ENCODE measurements around the gene HAVCR1.
"Not testable (repeated sequence)": the region's sequence is repeated elsewhere in the genome, so short reads cannot be mapped to it uniquely, and the experiment has no call there.

Gene HAVCR1

GRCh38 chr5:157027663-157028062, 31.3 kb downstream of the HAVCR1 start:
- not testable (repeated sequence) for H3K36me3 ChIP-seq (ENCODE audit: control insufficient read depth in 2 of 2, insufficient read depth in 2 of 2, low read length in 2 of 2); H3K27me3 ChIP-seq (ENCODE audit: control insufficient read depth in 1 of 2, insufficient read depth in 2 of 2, low read length in 2 of 2); H3K9me3 ChIP-seq (ENCODE audit: control insufficient read depth in 2 of 2, low read length in 2 of 2); H3K4me3 ChIP-seq (ENCODE audit: low read length in 2 of 2); H3K4me1 ChIP-seq (ENCODE audit: control insufficient read depth, insufficient read depth, low read length); H3K27ac ChIP-seq (ENCODE audit: low read length); H3K9ac ChIP-seq (ENCODE audit: low read length in 2 of 2)

GRCh38 chr5:157026789-157027424, 32.0 kb downstream of the HAVCR1 start:
- H3K4me1 ChIP-seq (ENCODE audit: control insufficient read depth, insufficient read depth, low read length): no peaks in the 10 kb centered on the region
- no peak overlapping the region for H3K9ac ChIP-seq (ENCODE audit: low read length in 2 of 2)
- no peak overlapping the region for H3K4me3 ChIP-seq (ENCODE audit: low read length in 2 of 2)
- H3K36me3 ChIP-seq (ENCODE audit: control insufficient read depth in 2 of 2, insufficient read depth in 2 of 2, low read length in 2 of 2): no peaks in the 10 kb centered on the region
- no peak overlapping the region for H3K27ac ChIP-seq (ENCODE audit: low read length)
- no peaks in the 10 kb centered on the region for H3K9me3 ChIP-seq (ENCODE audit: control insufficient read depth in 2 of 2, low read length in 2 of 2)
- H3K27me3 ChIP-seq (ENCODE audit: control insufficient read depth in 1 of 2, insufficient read depth in 2 of 2, low read length in 2 of 2): no peaks in the 10 kb centered on the region

- H3K27ac ChIP-seq (ENCODE audit: low read length): no peak overlapping the region
- no peaks in the 10 kb centered on the region for H3K9me3 ChIP-seq (ENCODE audit: control insufficient read depth in 2 of 2, low read length in 2 of 2)
- no peaks in the 10 kb centered on the region for H3K36me3 ChIP-seq (ENCODE audit: control insufficient read depth in 2 of 2, insufficient read depth in 2 of 2, low read length in 2 of 2)
- no peaks in the 10 kb centered on the region for H3K27me3 ChIP-seq (ENCODE audit: control insufficient read depth in 1 of 2, insufficient read depth in 2 of 2, low read length in 2 of 2)
- H3K4me3 ChIP-seq (ENCODE audit: low read length in 2 of 2): no peak overlapping the region
- H3K9ac ChIP-seq (ENCODE audit: low read length in 2 of 2): no peak overlapping the region
- H3K4me1 ChIP-seq (ENCODE audit: control insufficient read depth, insufficient read depth, low read length): no peaks in the 10 kb centered on the region
Measured at GRCh38 chr5:157025093-157025698, 33.7 kb downstream of the HAVCR1 start.

- Histone ChIP-seq H3K27ac (ENCODE audit: low read length) (no peak overlapping the region), H3K36me3 (ENCODE audit: control insufficient read depth in 2 of 2, insufficient read depth in 2 of 2, low read length in 2 of 2) (no peaks in the 10 kb centered on the region), H3K27me3 (ENCODE audit: control insufficient read depth in 1 of 2, insufficient read depth in 2 of 2, low read length in 2 of 2) (no peaks in the 10 kb centered on the region), H3K4me3 (ENCODE audit: low read length in 2 of 2) (no peak overlapping the region), H3K9me3 (ENCODE audit: control insufficient read depth in 2 of 2, low read length in 2 of 2) (no peaks in the 10 kb centered on the region), H3K4me1 (ENCODE audit: control insufficient read depth, insufficient read depth, low read length) (no peaks in the 10 kb centered on the region), H3K9ac (ENCODE audit: low read length in 2 of 2) (no peak overlapping the region)
Measured at GRCh38 chr5:157024208-157024959, 34.5 kb downstream of the HAVCR1 start.

GRCh38 chr5:157022024-157022423, 36.9 kb downstream of the HAVCR1 start:
- Histone ChIP-seq H3K27me3 (ENCODE audit: control insufficient read depth in 1 of 2, insufficient read depth in 2 of 2, low read length in 2 of 2) (no peaks in the 10 kb centered on the region), H3K4me1 (ENCODE audit: control insufficient read depth, insufficient read depth, low read length) (no peaks in the 10 kb centered on the region), H3K36me3 (ENCODE audit: control insufficient read depth in 2 of 2, insufficient read depth in 2 of 2, low read length in 2 of 2) (no peaks in the 10 kb centered on the region), H3K4me3 (ENCODE audit: low read length in 2 of 2) (no peak overlapping the region), H3K27ac (ENCODE audit: low read length) (no peak overlapping the region), H3K9me3 (ENCODE audit: control insufficient read depth in 2 of 2, low read length in 2 of 2) (peaks cover 0 to 3% of the 10 kb centered on the region in 2 donors), H3K9ac (ENCODE audit: low read length in 2 of 2) (no peak overlapping the region)

GRCh38 chr5:157020511-157021222, 38.2 kb downstream of the HAVCR1 start:
- H3K9ac ChIP-seq (ENCODE audit: low read length in 2 of 2): no peak overlapping the region
- no peaks in the 10 kb centered on the region for H3K36me3 ChIP-seq (ENCODE audit: control insufficient read depth in 2 of 2, insufficient read depth in 2 of 2, low read length in 2 of 2)
- no peaks in the 10 kb centered on the region for H3K4me1 ChIP-seq (ENCODE audit: control insufficient read depth, insufficient read depth, low read length)
- peaks cover 0 to 3% of the 10 kb centered on the region in 2 donors for H3K9me3 ChIP-seq (ENCODE audit: control insufficient read depth in 2 of 2, low read length in 2 of 2)
- no peak overlapping the region for H3K4me3 ChIP-seq (ENCODE audit: low read length in 2 of 2)
- no peak overlapping the region for H3K27ac ChIP-seq (ENCODE audit: low read length)
- H3K27me3 ChIP-seq (ENCODE audit: control insufficient read depth in 1 of 2, insufficient read depth in 2 of 2, low read length in 2 of 2): no peaks in the 10 kb centered on the region

GRCh38 chr5:157020002-157020401, 38.9 kb downstream of the HAVCR1 start:
- Histone ChIP-seq H3K27me3 (ENCODE audit: control insufficient read depth in 1 of 2, insufficient read depth in 2 of 2, low read length in 2 of 2) (no peaks in the 10 kb centered on the region), H3K4me3 (ENCODE audit: low read length in 2 of 2) (no peak overlapping the region), H3K36me3 (ENCODE audit: control insufficient read depth in 2 of 2, insufficient read depth in 2 of 2, low read length in 2 of 2) (no peaks in the 10 kb centered on the region), H3K9ac (ENCODE audit: low read length in 2 of 2) (no peak overlapping the region), H3K9me3 (ENCODE audit: control insufficient read depth in 2 of 2, low read length in 2 of 2) (peaks cover 0 to 3% of the 10 kb centered on the region in 2 donors), H3K27ac (ENCODE audit: low read length) (no peak overlapping the region), H3K4me1 (ENCODE audit: control insufficient read depth, insufficient read depth, low read length) (no peaks in the 10 kb centered on the region)

GRCh38 chr5:157014143-157014542, 44.8 kb downstream of the HAVCR1 start:
- not testable (repeated sequence) for H3K4me3 ChIP-seq (ENCODE audit: low read length in 2 of 2); H3K27ac ChIP-seq (ENCODE audit: low read length); H3K27me3 ChIP-seq (ENCODE audit: control insufficient read depth in 1 of 2, insufficient read depth in 2 of 2, low read length in 2 of 2); H3K4me1 ChIP-seq (ENCODE audit: control insufficient read depth, insufficient read depth, low read length); H3K36me3 ChIP-seq (ENCODE audit: control insufficient read depth in 2 of 2, insufficient read depth in 2 of 2, low read length in 2 of 2); H3K9ac ChIP-seq (ENCODE audit: low read length in 2 of 2); H3K9me3 ChIP-seq (ENCODE audit: control insufficient read depth in 2 of 2, low read length in 2 of 2)

GRCh38 chr5:157006262-157006661, 52.7 kb downstream of the HAVCR1 start:
- no peaks in the 10 kb centered on the region for H3K4me1 ChIP-seq (ENCODE audit: control insufficient read depth, insufficient read depth, low read length)
- H3K9me3 ChIP-seq (ENCODE audit: control insufficient read depth in 2 of 2, low read length in 2 of 2): peaks cover 0 to 3% of the 10 kb centered on the region in 2 donors
- no peak overlapping the region for H3K4me3 ChIP-seq (ENCODE audit: low read length in 2 of 2)
- H3K36me3 ChIP-seq (ENCODE audit: control insufficient read depth in 2 of 2, insufficient read depth in 2 of 2, low read length in 2 of 2): no peaks in the 10 kb centered on the region
- H3K9ac ChIP-seq (ENCODE audit: low read length in 2 of 2): no peak overlapping the region
- H3K27me3 ChIP-seq (ENCODE audit: control insufficient read depth in 1 of 2, insufficient read depth in 2 of 2, low read length in 2 of 2): no peaks in the 10 kb centered on the region
- no peak overlapping the region for H3K27ac ChIP-seq (ENCODE audit: low read length)

- Histone ChIP-seq H3K9me3 (ENCODE audit: control insufficient read depth in 2 of 2, low read length in 2 of 2) (peaks cover 0 to 3% of the 10 kb centered on the region in 2 donors), H3K9ac (ENCODE audit: low read length in 2 of 2) (no peak overlapping the region), H3K4me1 (ENCODE audit: control insufficient read depth, insufficient read depth, low read length) (no peaks in the 10 kb centered on the region), H3K4me3 (ENCODE audit: low read length in 2 of 2) (no peak overlapping the region), H3K27ac (ENCODE audit: low read length) (no peak overlapping the region), H3K36me3 (ENCODE audit: control insufficient read depth in 2 of 2, insufficient read depth in 2 of 2, low read length in 2 of 2) (no peaks in the 10 kb centered on the region), H3K27me3 (ENCODE audit: control insufficient read depth in 1 of 2, insufficient read depth in 2 of 2, low read length in 2 of 2) (no peaks in the 10 kb centered on the region)
Measured at GRCh38 chr5:157004893-157005551, 53.9 kb downstream of the HAVCR1 start.

All from stomach smooth muscle (tissue), 2 donors.